Brain microvascular endothelial cell (primary cell): ENCODE data around the gene PXYLP1.
A peak's percentile ranks its signal among the peaks of the same experiment; 100 is the strongest.

Experiments used
- DNase-seq: peaks from one replicate; pipeline ENCODE4 v3.0.0-alpha.2; 2020
- H3K27ac ChIP-seq: fragments of 250-450 bp; sonication (Bioruptor Pico); 2 replicates; pipeline ENCODE4 v1.5.1; 2020; ENCODE audit warnings: mild to moderate bottlenecking, moderate library complexity
- H3K27me3 ChIP-seq: fragments of 250-450 bp; sonication (Bioruptor Pico); replicated peaks from 2 replicates; pipeline ENCODE4 v1.5.1; 2020; ENCODE audit warnings: mild to moderate bottlenecking
- H3K36me3 ChIP-seq: fragments of 250-450 bp; sonication (Bioruptor Pico); replicated peaks from 2 replicates; pipeline ENCODE4 v1.5.1; 2020; ENCODE audit warnings: mild to moderate bottlenecking
- H3K4me3 ChIP-seq: 2 replicates; pipeline ENCODE4 v1.5.1; 2011; ENCODE audit warnings: low read depth, mild to moderate bottlenecking, control low read depth, low read length, moderate library complexity
- in situ Hi-C: cut with HindIII; loops from 2 replicates; pipeline ENCODE4 v1.10.0; 2017; ENCODE audit warnings: low sequenced_read_pairs, low pct_ligation_motif_present
- TF ChIP-seq, protein P1 (sequence below): IDR thresholded peaks from 2 replicates; pipeline ENCODE4 v1.5.1; 2011; ENCODE audit warnings: low read depth, mild to moderate bottlenecking, moderate library complexity, low read length, control low read depth, inconsistent platforms; ENCODE audit errors: missing control alignments

Gene PXYLP1

DNA sequence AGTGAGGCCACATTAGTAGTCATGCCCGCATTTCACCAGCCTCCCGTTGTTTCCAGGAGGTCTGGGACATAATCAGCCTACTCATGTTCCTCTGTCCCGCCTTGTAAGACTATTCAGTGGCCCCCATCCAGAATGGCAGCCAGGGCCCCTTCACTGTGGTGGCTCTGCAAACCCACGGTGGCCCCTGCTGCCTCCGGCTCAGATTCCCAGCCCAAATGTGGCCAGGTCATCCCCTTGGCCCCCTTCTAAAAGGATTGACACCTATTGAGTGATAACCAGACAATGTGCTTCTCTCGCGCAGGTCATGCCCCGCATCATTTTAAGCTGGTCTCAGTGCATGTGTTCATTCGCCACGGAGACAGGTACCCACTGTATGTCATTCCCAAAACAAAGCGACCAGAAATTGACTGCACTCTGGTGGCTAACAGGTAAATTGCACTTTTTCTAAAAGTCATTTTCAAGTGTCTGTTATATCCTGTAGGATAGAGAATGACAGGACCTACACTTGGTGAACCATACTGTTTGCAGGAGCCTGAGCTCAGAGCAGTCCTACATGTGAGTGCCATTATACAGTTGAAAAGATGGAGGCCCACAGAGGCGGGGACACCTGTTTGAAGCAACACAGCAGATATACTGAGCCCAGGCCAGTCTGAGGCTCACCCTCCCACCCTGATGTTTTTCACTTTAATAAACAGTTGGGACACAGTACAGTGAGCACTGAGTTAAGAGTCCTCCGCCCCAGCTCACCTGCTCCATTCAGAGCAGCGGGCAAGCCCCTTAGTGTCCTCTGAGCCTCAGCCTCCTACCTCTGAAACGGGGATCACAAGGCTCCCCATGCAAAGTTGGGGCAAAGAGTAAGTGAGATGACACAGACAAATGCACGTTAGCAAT is 47.7 kb downstream of the PXYLP1 start:
- in situ Hi-C loops, result no loop called here
- no peak overlapping the region for H3K4me3 ChIP-seq
- peak overlapping the region; percentile 43 for H3K27ac ChIP-seq
- peaks cover 4% of the 10 kb centered on the region for H3K36me3 ChIP-seq
- TF ChIP-seq, protein P1, sequence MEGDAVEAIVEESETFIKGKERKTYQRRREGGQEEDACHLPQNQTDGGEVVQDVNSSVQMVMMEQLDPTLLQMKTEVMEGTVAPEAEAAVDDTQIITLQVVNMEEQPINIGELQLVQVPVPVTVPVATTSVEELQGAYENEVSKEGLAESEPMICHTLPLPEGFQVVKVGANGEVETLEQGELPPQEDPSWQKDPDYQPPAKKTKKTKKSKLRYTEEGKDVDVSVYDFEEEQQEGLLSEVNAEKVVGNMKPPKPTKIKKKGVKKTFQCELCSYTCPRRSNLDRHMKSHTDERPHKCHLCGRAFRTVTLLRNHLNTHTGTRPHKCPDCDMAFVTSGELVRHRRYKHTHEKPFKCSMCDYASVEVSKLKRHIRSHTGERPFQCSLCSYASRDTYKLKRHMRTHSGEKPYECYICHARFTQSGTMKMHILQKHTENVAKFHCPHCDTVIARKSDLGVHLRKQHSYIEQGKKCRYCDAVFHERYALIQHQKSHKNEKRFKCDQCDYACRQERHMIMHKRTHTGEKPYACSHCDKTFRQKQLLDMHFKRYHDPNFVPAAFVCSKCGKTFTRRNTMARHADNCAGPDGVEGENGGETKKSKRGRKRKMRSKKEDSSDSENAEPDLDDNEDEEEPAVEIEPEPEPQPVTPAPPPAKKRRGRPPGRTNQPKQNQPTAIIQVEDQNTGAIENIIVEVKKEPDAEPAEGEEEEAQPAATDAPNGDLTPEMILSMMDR, result peak; percentile 68
- no peak for DNase-seq
- H3K27me3 ChIP-seq, result no peaks in the 10 kb centered on the region

DNA sequence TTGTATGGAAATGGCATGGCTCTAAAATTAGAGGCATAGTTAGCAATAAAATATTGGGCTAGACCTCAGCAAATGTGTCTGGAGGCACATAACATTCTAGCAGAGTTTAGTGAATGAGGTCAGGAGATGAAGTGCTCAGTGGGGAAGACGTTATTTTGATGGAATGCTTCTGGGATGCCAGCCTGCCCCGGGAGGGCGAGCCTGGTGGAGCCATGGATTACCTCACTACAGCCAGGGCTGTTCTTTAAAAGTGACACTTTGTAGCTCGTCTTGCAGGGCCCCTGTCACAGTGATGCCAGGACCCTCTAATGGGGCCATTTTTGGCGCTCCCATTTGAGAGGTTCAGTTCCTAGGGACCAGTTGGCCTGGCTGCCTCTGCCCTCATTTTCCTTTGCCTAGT is 48.5 kb downstream of the PXYLP1 start:
- Histone ChIP-seq H3K27ac (peak overlapping the region; percentile 43), H3K27me3 (no peaks in the 10 kb centered on the region), H3K4me3 (no peak overlapping the region), H3K36me3 (peaks cover 4% of the 10 kb centered on the region)
- DNase-seq, result peak; percentile 52
- in situ Hi-C loops, result no loop called here
- TF ChIP-seq, protein P1, result no peak

GRCh38 chr3:141280690-141281089 is 49.1 kb downstream of the PXYLP1 start:
- H3K27ac ChIP-seq, result no peak overlapping the region
- no peak for DNase-seq
- in situ Hi-C loops, result no loop called here
- H3K36me3 ChIP-seq, result peaks cover 4% of the 10 kb centered on the region
- TF ChIP-seq, protein P1, result no peak
- no peak overlapping the region for H3K4me3 ChIP-seq
- H3K27me3 ChIP-seq, result no peaks in the 10 kb centered on the region

DNA sequence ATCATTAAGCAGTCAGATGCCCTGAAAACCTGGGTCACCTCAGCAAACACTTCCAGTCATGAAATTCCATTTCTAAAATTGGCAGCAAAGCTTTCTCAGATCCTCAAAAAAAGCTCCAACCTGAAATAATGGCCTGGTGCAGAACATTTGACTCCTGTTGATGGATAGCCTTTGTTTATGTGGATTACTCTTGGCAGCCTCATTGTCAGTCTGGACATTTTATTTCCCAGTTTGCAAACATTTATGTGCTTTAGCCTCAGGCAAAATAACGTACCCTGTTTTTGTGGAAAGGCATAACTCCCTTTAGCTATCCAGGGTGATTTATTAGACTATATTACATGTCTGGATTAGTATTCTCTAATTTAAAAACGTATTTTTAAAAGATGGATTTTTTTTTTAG is 53.9 kb downstream of the PXYLP1 start:
- DNase-seq, result no peak
- in situ Hi-C loops, result no loop called here
- Histone ChIP-seq H3K36me3 (peaks cover 4% of the 10 kb centered on the region), H3K27me3 (no peaks in the 10 kb centered on the region), H3K4me3 (no peak overlapping the region), H3K27ac (no peak overlapping the region)
- TF ChIP-seq, protein P1, result no peak

- Histone ChIP-seq H3K36me3 (peaks cover 7% of the 10 kb centered on the region), H3K27ac (no peak overlapping the region), H3K4me3 (no peak overlapping the region), H3K27me3 (no peaks in the 10 kb centered on the region)
- DNase-seq, result no peak
- TF ChIP-seq, protein P1, result no peak
- in situ Hi-C loops, result no loop called here
Observed at GRCh38 chr3:141286856-141287255, 55.2 kb downstream of the PXYLP1 start.
